Inferior parietal cortex (tissue), 1 donor: ENCODE measurements around the gene VWA2.

Experiments used
- DNase-seq: peaks from one replicate; pipeline ENCODE4 v3.0.0-alpha.2; 2016; ENCODE audit errors: extremely low spot score

The VWA2 gene

GRCh38 chr10:114276066-114276465, 37.0 kb downstream of the VWA2 start:
- DNase-seq: no peak

DNA sequence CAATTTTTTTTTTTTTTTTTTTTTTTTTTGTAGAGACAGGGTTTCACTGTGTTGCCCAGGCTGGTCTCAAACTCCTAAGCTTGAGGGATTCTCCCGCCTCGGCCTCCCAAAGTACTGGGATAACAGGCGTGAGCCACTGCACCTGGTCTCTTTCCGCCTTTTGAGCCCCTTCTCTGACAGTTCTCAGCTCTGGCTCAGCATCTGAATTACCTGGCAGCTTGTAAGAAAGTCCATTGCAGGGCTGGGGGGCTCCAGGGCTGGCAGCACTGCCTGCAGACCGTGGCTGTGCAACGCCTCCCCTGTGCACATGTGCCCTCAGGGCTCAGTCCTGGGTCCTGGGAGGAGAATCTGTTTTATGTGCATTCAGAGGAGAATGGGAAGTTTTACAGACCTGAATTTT, 37.6 kb downstream of the VWA2 start:
- DNase-seq: no peak

DNA sequence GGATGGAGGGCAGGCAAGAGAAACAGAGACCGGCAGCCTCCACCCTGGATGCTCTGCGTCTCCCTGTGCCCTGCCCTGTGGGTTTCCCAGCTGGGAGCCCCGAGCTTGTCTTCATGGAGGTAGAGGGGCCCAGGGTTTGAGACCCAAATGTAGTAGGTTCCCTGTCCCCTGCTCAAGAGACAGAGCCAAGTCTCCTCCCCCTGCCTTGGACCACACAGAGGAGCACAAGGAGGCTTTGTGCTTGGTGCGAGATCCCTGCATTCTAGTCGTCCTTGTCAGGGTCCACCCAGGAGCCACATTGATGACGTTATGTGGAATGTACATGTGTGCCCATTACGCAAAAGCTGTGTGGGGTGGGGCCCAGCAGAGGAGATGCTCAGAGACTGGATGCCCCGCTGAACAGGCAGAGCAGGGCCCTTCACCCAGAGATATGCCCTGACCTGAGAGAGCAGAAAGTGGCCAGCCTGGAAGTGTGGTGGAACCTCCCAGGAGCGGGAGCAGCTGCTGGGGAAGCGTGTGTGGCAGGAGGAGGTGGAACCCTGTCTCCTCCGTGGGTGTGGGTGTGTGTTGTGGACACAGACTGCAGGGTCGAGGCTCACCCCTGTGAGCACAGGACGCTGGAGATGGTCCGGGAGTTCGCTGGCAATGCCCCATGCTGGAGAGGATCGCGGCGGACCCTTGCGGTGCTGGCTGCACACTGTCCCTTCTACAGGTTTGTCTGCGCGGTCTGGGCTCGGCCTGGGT, 39.3 kb downstream of the VWA2 start:
- DNase-seq: no peak

- DNase-seq: no peak
Observed at GRCh38 chr10:114278884-114279191, 39.8 kb downstream of the VWA2 start.

- DNase-seq: no peak
Observed at GRCh38 chr10:114279289-114279688, 40.2 kb downstream of the VWA2 start.

DNA sequence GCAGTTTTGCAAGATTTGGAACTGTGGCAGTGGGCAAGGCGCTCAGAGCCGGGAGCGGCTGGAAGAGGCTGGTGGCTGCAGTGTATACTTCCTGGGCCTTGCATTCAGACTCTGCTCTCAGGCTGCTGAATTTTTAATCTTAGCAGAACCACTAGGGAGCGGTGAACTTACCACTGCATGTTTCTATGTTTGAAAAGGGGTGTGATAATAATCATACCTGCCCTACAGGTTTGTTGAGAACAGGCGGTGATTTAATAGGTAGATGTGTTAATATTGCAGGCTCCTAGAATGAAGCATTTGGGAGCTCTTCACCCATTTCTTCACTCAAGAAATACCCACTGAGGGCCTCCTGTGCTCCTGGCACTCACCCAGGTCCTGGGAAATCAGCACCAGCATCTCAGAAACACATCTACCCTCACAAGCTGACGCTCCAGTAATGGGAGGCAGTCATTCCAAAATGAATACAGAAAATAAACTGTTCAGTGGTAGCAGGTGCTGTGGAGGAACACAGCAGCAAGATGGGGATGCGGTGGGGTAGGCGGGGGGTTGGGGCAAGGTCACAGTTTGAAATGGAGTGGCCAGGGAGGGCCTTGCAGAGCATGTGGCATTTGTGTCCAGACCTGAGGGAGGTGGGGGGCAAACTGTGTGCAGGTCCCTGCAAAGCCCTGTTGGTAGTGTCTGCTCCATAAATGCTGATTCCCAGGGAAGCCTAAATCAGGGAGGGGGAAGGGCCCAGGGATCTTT, 41.0 kb downstream of the VWA2 start:
- DNase-seq: no peak

GRCh38 chr10:114281006-114281405, 42.0 kb downstream of the VWA2 start:
- no peak for DNase-seq

- DNase-seq: no peak
Observed at GRCh38 chr10:114281461-114281860, 42.4 kb downstream of the VWA2 start.

DNA sequence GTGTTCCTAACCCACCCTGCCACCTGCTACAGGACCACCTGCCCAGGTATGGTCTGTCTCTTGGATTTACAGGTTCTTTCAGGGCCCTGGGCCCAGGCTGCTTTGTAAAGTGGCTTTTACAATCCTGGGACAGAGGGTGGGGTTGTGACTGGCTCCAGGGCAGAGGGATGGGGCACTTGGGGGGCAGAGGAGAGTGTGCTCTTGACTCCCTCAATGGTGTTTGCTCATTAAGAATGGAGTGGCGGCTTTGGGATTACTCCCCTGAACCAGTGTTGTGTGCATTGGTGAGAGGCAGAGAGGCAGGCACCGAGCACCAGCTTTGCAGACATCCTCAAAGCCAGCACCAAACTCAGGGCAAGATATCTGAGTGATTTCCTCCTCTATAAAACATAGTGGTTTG, 43.5 kb downstream of the VWA2 start:
- no peak for DNase-seq

- DNase-seq: no peak
Observed at GRCh38 chr10:114283091-114283490, 44.0 kb downstream of the VWA2 start.

DNA sequence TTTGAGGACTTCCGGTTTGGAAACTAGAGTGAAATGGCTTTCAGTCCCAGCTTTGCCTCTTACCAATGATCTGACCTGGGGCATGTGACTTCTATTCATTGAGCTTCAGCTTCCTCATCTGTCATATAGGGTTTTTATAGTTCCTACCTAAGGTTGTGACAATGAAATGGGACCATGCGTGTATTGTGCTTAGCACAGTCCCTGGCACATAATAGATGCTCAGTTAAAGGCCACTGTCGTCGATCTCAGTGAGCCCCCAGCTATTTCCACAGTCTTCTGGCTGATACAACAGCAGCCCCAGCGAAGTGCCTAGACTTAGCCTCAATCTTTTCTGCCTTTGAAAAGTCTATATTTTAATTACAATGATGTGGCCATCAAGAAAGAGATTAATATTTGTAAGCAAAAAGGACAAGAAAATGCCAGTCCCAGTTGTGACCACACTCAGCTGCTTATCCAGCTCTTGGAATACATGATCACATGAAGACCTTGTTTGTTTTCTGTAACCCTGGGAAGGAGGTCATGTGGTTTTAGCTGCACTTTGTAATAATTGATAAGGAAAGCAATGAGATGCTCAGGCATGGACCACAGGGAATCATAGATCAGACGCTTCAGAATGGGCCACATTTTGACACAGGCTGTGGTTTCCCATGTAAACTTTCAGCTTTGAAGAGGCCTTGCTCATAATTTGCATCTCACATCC, 44.6 kb downstream of the VWA2 start:
- DNase-seq: no peak

GRCh38 chr10:114284346-114285071, 45.5 kb downstream of the VWA2 start:
- DNase-seq: no peak

DNA sequence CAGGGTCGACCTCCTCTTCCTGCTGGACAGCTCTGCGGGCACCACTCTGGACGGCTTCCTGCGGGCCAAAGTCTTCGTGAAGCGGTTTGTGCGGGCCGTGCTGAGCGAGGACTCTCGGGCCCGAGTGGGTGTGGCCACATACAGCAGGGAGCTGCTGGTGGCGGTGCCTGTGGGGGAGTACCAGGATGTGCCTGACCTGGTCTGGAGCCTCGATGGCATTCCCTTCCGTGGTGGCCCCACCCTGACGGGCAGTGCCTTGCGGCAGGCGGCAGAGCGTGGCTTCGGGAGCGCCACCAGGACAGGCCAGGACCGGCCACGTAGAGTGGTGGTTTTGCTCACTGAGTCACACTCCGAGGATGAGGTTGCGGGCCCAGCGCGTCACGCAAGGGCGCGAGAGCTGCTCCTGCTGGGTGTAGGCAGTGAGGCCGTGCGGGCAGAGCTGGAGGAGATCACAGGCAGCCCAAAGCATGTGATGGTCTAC, 46.9 kb downstream of the VWA2 start:
- no peak for DNase-seq

- DNase-seq: no peak
Observed at GRCh38 chr10:114286921-114287320, 47.9 kb downstream of the VWA2 start.

DNA sequence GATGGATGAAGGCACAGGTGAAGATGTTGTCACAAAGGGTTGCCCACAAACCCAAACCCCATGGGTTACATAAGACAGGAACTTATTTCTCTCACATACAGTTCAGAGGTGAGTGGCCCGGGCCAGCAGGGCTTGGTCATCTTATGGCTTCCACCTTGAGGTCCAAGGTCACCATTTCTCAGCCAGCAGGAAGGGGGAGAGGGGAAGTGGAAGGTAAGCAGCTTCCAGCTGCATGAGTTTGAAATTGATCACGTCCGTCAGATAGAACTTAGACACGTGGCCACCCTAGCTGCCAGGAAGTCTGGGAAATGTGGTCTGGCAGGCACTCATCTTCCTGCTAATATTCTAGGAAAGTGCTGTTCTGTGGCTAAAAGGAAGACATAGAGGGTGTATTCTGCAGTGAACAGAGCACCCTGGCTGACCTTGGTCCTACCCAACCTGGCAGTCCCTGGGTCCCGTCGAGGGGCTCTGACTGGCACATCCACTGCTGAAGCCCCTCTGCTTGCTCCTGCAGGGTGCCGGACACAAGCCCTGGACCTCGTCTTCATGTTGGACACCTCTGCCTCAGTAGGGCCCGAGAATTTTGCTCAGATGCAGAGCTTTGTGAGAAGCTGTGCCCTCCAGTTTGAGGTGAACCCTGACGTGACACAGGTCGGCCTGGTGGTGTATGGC, 49.5 kb downstream of the VWA2 start:
- no peak for DNase-seq

DNA sequence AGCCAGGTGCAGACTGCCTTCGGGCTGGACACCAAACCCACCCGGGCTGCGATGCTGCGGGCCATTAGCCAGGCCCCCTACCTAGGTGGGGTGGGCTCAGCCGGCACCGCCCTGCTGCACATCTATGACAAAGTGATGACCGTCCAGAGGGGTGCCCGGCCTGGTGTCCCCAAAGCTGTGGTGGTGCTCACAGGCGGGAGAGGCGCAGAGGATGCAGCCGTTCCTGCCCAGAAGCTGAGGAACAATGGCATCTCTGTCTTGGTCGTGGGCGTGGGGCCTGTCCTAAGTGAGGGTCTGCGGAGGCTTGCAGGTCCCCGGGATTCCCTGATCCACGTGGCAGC, 50.0 kb downstream of the VWA2 start:
- DNase-seq: no peak

GRCh38 chr10:114290038-114290437, 51.0 kb downstream of the VWA2 start:
- DNase-seq: no peak

GRCh38 chr10:114291076-114291475, 52.0 kb downstream of the VWA2 start:
- no peak for DNase-seq

DNA sequence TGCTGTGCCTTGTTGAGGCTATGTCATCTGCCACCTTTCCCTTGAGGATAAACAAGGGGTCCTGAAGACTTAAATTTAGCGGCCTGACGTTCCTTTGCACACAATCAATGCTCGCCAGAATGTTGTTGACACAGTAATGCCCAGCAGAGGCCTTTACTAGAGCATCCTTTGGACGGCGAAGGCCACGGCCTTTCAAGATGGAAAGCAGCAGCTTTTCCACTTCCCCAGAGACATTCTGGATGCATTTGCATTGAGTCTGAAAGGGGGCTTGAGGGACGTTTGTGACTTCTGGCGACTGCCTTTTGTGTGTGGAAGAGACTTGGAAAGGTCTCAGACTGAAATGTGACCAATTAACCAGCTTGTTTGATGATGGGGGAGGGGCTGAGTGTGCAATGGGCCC, 52.5 kb downstream of the VWA2 start:
- DNase-seq: no peak

DNA sequence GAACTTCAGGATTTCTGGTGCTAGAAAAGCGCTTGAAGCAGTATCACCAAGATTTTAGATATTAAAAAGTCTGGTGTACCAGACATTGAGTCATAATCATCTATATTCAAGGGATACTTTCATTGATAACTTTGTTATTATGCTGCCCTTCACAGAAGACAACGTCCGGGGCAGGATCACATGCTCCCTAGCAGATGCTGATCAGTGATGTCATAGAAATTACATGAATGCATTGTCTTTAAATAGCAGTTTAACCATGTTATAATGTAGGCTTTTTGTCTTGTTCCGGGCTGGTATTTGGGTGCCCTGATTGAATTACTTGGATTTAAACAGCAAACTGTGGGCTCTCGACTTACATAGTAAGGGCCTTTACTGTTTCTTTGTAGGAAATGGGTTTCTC, 54.0 kb downstream of the VWA2 start:
- no peak for DNase-seq

DNA sequence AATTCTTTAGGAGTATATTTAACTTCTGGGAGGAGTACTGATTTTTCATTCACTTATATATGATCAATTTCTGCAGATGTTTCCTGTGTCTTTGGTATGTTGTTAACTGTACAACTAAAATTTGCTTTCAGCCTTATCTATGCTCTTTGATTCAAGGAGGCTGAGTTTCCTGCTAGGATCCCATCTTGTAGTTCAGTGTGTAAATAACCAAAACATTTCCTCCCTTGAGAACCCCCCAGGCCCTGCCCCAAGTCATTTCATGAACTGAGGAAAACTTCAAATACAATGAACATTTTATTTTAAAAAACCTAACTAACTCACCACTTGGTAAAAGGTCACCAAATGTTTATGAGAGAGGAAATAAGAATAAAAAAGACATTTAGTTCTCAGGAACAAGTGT, 55.5 kb downstream of the VWA2 start:
- DNase-seq: no peak

DNA sequence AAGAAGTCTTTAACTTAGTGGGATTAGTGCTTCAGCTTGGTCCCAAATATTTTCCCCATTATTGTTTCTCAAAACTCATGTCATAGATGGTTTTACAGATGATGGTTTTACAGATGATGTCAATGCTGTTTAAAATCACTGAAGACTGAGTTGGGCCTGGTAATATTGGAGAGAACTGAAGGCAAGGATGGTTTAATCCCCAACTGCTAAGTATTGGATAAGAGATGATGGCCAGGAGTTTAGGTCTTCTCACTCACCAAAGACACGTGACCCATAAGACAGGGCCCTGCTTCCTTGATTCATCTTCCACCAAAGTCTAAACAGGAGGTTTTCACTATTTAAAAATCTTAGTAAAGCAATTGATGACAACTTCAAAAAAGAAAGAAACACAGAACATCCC, 56.3 kb downstream of the VWA2 start:
- no peak for DNase-seq
